ENCODE results near the gene EXD3. TPM values are rescaled to one million over a fixed set of nuclear protein-coding genes. Genes with fewer than 3 reads are reported as not detected.

The EXD3 gene
- total and polyA plus RNA-seq, 5 donors from 2014 or later, result 4.7 to 27.3 (median 5.8) TPM

GRCh38 chr9:137441289-137441934 lies 18.4 kb upstream of the EXD3 start, which contains the start of gene ENTPD8:
Gene ENTPD8, minus strand, starts transcription at chr9:137441357. Its CDS starts 3,072 bp downstream, at chr9:137438285.
- DNase-seq (peak in 1 of 3 donors; percentile 37), ATAC-seq (ENCODE audit: low read depth in 2 of 2) (no peak)
- peaks cover 23% of the 10 kb centered on the region for H3K4me1 ChIP-seq (ENCODE audit: control insufficient read depth, insufficient read depth, low read length, poor library complexity, severe bottlenecking)
- H3K9me3 ChIP-seq (ENCODE audit: control insufficient read depth in 2 of 2, low read length in 2 of 2), result no peaks in the 10 kb centered on the region
- no peaks in the 10 kb centered on the region for H3K36me3 ChIP-seq (ENCODE audit: control insufficient read depth, insufficient read depth, low read length)
- Mint-ChIP-seq H3K4me1 (peaks cover 0 to 24% (median 12%) of the 10 kb centered on the region in 4 donors), H3K27me3 (peaks cover 28% of the 10 kb centered on the region), H3K36me3 (no peaks in the 10 kb centered on the region), H3K4me3 (peak within 1 kb of the TSS; percentile 62 to 84 (median 71)), H3K27ac (peak within 1 kb of the TSS in 1 of 3 donors; percentile 80), H3K9me3 (peaks cover 0 to 2% (median 0%) of the 10 kb centered on the region in 7 donors)
- no peak within 1 kb of the TSS for H3K27ac ChIP-seq (ENCODE audit: insufficient read depth, low read length, poor library complexity, severe bottlenecking)
- H3K27me3 ChIP-seq (ENCODE audit: control insufficient read depth, insufficient read depth, low read length), result peaks cover 4% of the 10 kb centered on the region
- H3K4me3 ChIP-seq (ENCODE audit: low read depth, low read length), result peak within 1 kb of the TSS; percentile 32

- Mint-ChIP-seq H3K9me3 (peaks cover 0 to 2% (median 0%) of the 10 kb centered on the region in 7 donors), H3K36me3 (no peaks in the 10 kb centered on the region), H3K27ac (no peak overlapping the region), H3K4me3 (peak overlapping the region in 1 of 4 donors; percentile 54), H3K4me1 (peaks cover 0 to 11% (median 4%) of the 10 kb centered on the region in 4 donors), H3K27me3 (peaks cover 22% of the 10 kb centered on the region)
- Histone ChIP-seq H3K4me1 (ENCODE audit: control insufficient read depth, insufficient read depth, low read length, poor library complexity, severe bottlenecking) (peaks cover 12% of the 10 kb centered on the region), H3K36me3 (ENCODE audit: control insufficient read depth, insufficient read depth, low read length) (no peaks in the 10 kb centered on the region), H3K27ac (ENCODE audit: insufficient read depth, low read length, poor library complexity, severe bottlenecking) (no peak overlapping the region), H3K9me3 (ENCODE audit: control insufficient read depth in 2 of 2, low read length in 2 of 2) (no peaks in the 10 kb centered on the region), H3K4me3 (ENCODE audit: low read depth, low read length) (no peak overlapping the region), H3K27me3 (ENCODE audit: control insufficient read depth, insufficient read depth, low read length) (peaks cover 4% of the 10 kb centered on the region)
- DNase-seq (no peak), ATAC-seq (ENCODE audit: low read depth in 2 of 2) (no peak)
These were observed 16.3 kb upstream of the EXD3 start for GRCh38 chr9:137439158-137439714.

GRCh38 chr9:137438591-137439157 lies 15.7 kb upstream of the EXD3 start:
- no peaks in the 10 kb centered on the region for H3K9me3 ChIP-seq (ENCODE audit: control insufficient read depth in 2 of 2, low read length in 2 of 2)
- DNase-seq (no peak), ATAC-seq (ENCODE audit: low read depth in 2 of 2) (no peak)
- peaks cover 0 to 2% (median 0%) of the 10 kb centered on the region in 7 donors for H3K9me3 Mint-ChIP-seq
- H3K4me3 Mint-ChIP-seq, result no peak overlapping the region
- peaks cover 0 to 10% (median 4%) of the 10 kb centered on the region in 4 donors for H3K4me1 Mint-ChIP-seq
- no peak overlapping the region for H3K4me3 ChIP-seq (ENCODE audit: low read depth, low read length)
- no peak overlapping the region for H3K27ac ChIP-seq (ENCODE audit: insufficient read depth, low read length, poor library complexity, severe bottlenecking)
- no peaks in the 10 kb centered on the region for H3K36me3 ChIP-seq (ENCODE audit: control insufficient read depth, insufficient read depth, low read length)
- peaks cover 21% of the 10 kb centered on the region for H3K27me3 Mint-ChIP-seq
- peaks cover 4% of the 10 kb centered on the region for H3K27me3 ChIP-seq (ENCODE audit: control insufficient read depth, insufficient read depth, low read length)
- no peaks in the 10 kb centered on the region for H3K36me3 Mint-ChIP-seq
- H3K27ac Mint-ChIP-seq, result no peak overlapping the region
- H3K4me1 ChIP-seq (ENCODE audit: control insufficient read depth, insufficient read depth, low read length, poor library complexity, severe bottlenecking), result peaks cover 12% of the 10 kb centered on the region

GRCh38 chr9:137437691-137438590 lies 15.0 kb upstream of the EXD3 start:
- Mint-ChIP-seq H3K9me3 (peaks cover 0 to 1% (median 0%) of the 10 kb centered on the region in 7 donors), H3K27me3 (peaks cover 16% of the 10 kb centered on the region), H3K36me3 (no peaks in the 10 kb centered on the region), H3K4me3 (no peak overlapping the region), H3K27ac (no peak overlapping the region), H3K4me1 (peaks cover 0 to 6% (median 4%) of the 10 kb centered on the region in 4 donors)
- Histone ChIP-seq H3K4me3 (ENCODE audit: low read depth, low read length) (no peak overlapping the region), H3K27ac (ENCODE audit: insufficient read depth, low read length, poor library complexity, severe bottlenecking) (no peak overlapping the region), H3K36me3 (ENCODE audit: control insufficient read depth, insufficient read depth, low read length) (no peaks in the 10 kb centered on the region), H3K9me3 (ENCODE audit: control insufficient read depth in 2 of 2, low read length in 2 of 2) (no peaks in the 10 kb centered on the region), H3K4me1 (ENCODE audit: control insufficient read depth, insufficient read depth, low read length, poor library complexity, severe bottlenecking) (peaks cover 12% of the 10 kb centered on the region), H3K27me3 (ENCODE audit: control insufficient read depth, insufficient read depth, low read length) (peaks cover 3% of the 10 kb centered on the region)
- DNase-seq (no peak), ATAC-seq (ENCODE audit: low read depth in 2 of 2) (no peak)

GRCh38 chr9:137436761-137437600 lies 14.0 kb upstream of the EXD3 start:
- H3K4me3 Mint-ChIP-seq, result no peak overlapping the region
- peaks cover 0 to 6% (median 2%) of the 10 kb centered on the region in 4 donors for H3K4me1 Mint-ChIP-seq
- H3K9me3 Mint-ChIP-seq, result peaks cover 0 to 1% (median 0%) of the 10 kb centered on the region in 7 donors
- H3K9me3 ChIP-seq (ENCODE audit: control insufficient read depth in 2 of 2, low read length in 2 of 2), result no peaks in the 10 kb centered on the region
- H3K27me3 ChIP-seq (ENCODE audit: control insufficient read depth, insufficient read depth, low read length), result peaks cover 2% of the 10 kb centered on the region
- no peak overlapping the region for H3K27ac Mint-ChIP-seq
- ATAC-seq (ENCODE audit: low read depth in 2 of 2) (no peak), DNase-seq (no peak)
- H3K27ac ChIP-seq (ENCODE audit: insufficient read depth, low read length, poor library complexity, severe bottlenecking), result no peak overlapping the region
- H3K4me3 ChIP-seq (ENCODE audit: low read depth, low read length), result no peak overlapping the region
- no peaks in the 10 kb centered on the region for H3K36me3 Mint-ChIP-seq
- H3K4me1 ChIP-seq (ENCODE audit: control insufficient read depth, insufficient read depth, low read length, poor library complexity, severe bottlenecking), result peaks cover 11% of the 10 kb centered on the region
- no peaks in the 10 kb centered on the region for H3K36me3 ChIP-seq (ENCODE audit: control insufficient read depth, insufficient read depth, low read length)
- H3K27me3 Mint-ChIP-seq, result peaks cover 7% of the 10 kb centered on the region

- H3K27ac ChIP-seq (ENCODE audit: insufficient read depth, low read length, poor library complexity, severe bottlenecking), result no peak overlapping the region
- peaks cover 4% of the 10 kb centered on the region for H3K4me1 ChIP-seq (ENCODE audit: control insufficient read depth, insufficient read depth, low read length, poor library complexity, severe bottlenecking)
- no peaks in the 10 kb centered on the region for H3K27me3 ChIP-seq (ENCODE audit: control insufficient read depth, insufficient read depth, low read length)
- Mint-ChIP-seq H3K4me1 (peaks cover 0 to 3% (median 0%) of the 10 kb centered on the region in 4 donors), H3K9me3 (no peaks in the 10 kb centered on the region), H3K27ac (no peak overlapping the region), H3K27me3 (peaks cover 4% of the 10 kb centered on the region), H3K36me3 (no peaks in the 10 kb centered on the region), H3K4me3 (no peak overlapping the region)
- H3K9me3 ChIP-seq (ENCODE audit: control insufficient read depth in 2 of 2, low read length in 2 of 2), result no peaks in the 10 kb centered on the region
- ATAC-seq (ENCODE audit: low read depth in 2 of 2), result no peak
- no peak overlapping the region for H3K4me3 ChIP-seq (ENCODE audit: low read depth, low read length)
- H3K36me3 ChIP-seq (ENCODE audit: control insufficient read depth, insufficient read depth, low read length), result no peaks in the 10 kb centered on the region
- DNase-seq, result no peak
These were observed 13.2 kb upstream of the EXD3 start for GRCh38 chr9:137435980-137436760.

Measured in CD4-positive, CD25-positive, alpha-beta regulatory T cell (primary cell).